ENCODE results near the gene CHTF18. TPM values are rescaled to one million over a fixed set of nuclear protein-coding genes. Genes with fewer than 3 reads are reported as not detected.
"Not testable (repeated sequence)": the region's sequence is repeated elsewhere in the genome, so short reads cannot be mapped to it uniquely, and the experiment has no call there.

CHTF18 gene
- total RNA-seq, 1 experiment from 2014 or later: 30.9 TPM

- H3K4me1 Mint-ChIP-seq (ENCODE audit: insufficient read depth, unreplicated experiment): no peaks in the 10 kb centered on the region
- DNase-seq (ENCODE audit: unreplicated experiment): no peak
- H3K27ac Mint-ChIP-seq (ENCODE audit: low read depth, unreplicated experiment): no peak overlapping the region
- CTCF ChIA-PET: interaction anchor here (0.6 kb wide), 1 partner anchor 783 kb away, joined by 3 read pairs; no protein-coding TSS in a partner anchor
- H3K27me3 Mint-ChIP-seq (ENCODE audit: insufficient read depth, unreplicated experiment): no peaks in the 10 kb centered on the region
- H3K4me3 Mint-ChIP-seq (ENCODE audit: unreplicated experiment): no peak overlapping the region
- POLR2A ChIA-PET: interaction anchor here (0.7 to 3.0 kb wide), 5 partner anchors 8 to 205 kb away, joined by 3 to 23 read pairs (median 3); partner anchors contain the start of gene MSLN
- no TSS peak for BruUV-seq (replicated peaks)
- no peak for TF ChIP-seq CTCF (IDR thresholded peaks at IDR 0.05; ENCODE audit: unreplicated experiment)
- intact Hi-C loops (cut with micrococcal nuclease): no loop called here
- no peaks in the 10 kb centered on the region for H3K9me3 Mint-ChIP-seq (ENCODE audit: unreplicated experiment)
- no peaks in the 10 kb centered on the region for H3K36me3 Mint-ChIP-seq (ENCODE audit: insufficient read depth, unreplicated experiment)
Measured at GRCh38 chr16:774086-775001, 14.1 kb upstream of the CHTF18 start.

- H3K9me3 Mint-ChIP-seq (ENCODE audit: unreplicated experiment): no peaks in the 10 kb centered on the region
- ChIA-PET CTCF (interaction anchor here (0.6 kb wide), 1 partner anchor 783 kb away, joined by 3 read pairs; no protein-coding TSS in a partner anchor), POLR2A (interaction anchor here (0.7 kb wide), 1 partner anchor 8 kb away, joined by 3 read pairs; no protein-coding TSS in a partner anchor)
- intact Hi-C loops (cut with micrococcal nuclease): no loop called here
- no peaks in the 10 kb centered on the region for H3K4me1 Mint-ChIP-seq (ENCODE audit: insufficient read depth, unreplicated experiment)
- H3K36me3 Mint-ChIP-seq (ENCODE audit: insufficient read depth, unreplicated experiment): no peaks in the 10 kb centered on the region
- no peak for TF ChIP-seq CTCF (IDR thresholded peaks at IDR 0.05; ENCODE audit: unreplicated experiment)
- no peak overlapping the region for H3K4me3 Mint-ChIP-seq (ENCODE audit: unreplicated experiment)
- no peak for DNase-seq (ENCODE audit: unreplicated experiment)
- H3K27ac Mint-ChIP-seq (ENCODE audit: low read depth, unreplicated experiment): no peak overlapping the region
- no peaks in the 10 kb centered on the region for H3K27me3 Mint-ChIP-seq (ENCODE audit: insufficient read depth, unreplicated experiment)
- no TSS peak for BruUV-seq (replicated peaks)
Measured at GRCh38 chr16:775236-775796, 13.1 kb upstream of the CHTF18 start.

GRCh38 chr16:776298-776697 lies 12.1 kb upstream of the CHTF18 start:
- intact Hi-C loops (cut with micrococcal nuclease); BruUV-seq (replicated peaks); H3K4me1 Mint-ChIP-seq (ENCODE audit: insufficient read depth, unreplicated experiment); H3K27ac Mint-ChIP-seq (ENCODE audit: low read depth, unreplicated experiment); H3K9me3 Mint-ChIP-seq (ENCODE audit: unreplicated experiment); DNase-seq (ENCODE audit: unreplicated experiment); H3K27me3 Mint-ChIP-seq (ENCODE audit: insufficient read depth, unreplicated experiment); H3K36me3 Mint-ChIP-seq (ENCODE audit: insufficient read depth, unreplicated experiment); H3K4me3 Mint-ChIP-seq (ENCODE audit: unreplicated experiment): not testable (repeated sequence)
- CTCF ChIA-PET: interaction anchor here (0.6 to 0.9 kb wide), 4 partner anchors 9 to 64 kb away, joined by 3 to 5 read pairs (median 3); no protein-coding TSS in a partner anchor
- POLR2A ChIA-PET: interaction anchor here (0.6 to 1.5 kb wide), 10 partner anchors 14 to 140 kb away, joined by 3 to 7 read pairs (median 4); partner anchors contain the start of genes ANTKMT, METTL26 and MSLN

GRCh38 chr16:776824-777223 lies 11.6 kb upstream of the CHTF18 start:
- no peak for DNase-seq (ENCODE audit: unreplicated experiment)
- BruUV-seq (replicated peaks): no TSS peak
- H3K4me1 Mint-ChIP-seq (ENCODE audit: insufficient read depth, unreplicated experiment): no peaks in the 10 kb centered on the region
- H3K27ac Mint-ChIP-seq (ENCODE audit: low read depth, unreplicated experiment): no peak overlapping the region
- H3K27me3 Mint-ChIP-seq (ENCODE audit: insufficient read depth, unreplicated experiment): no peaks in the 10 kb centered on the region
- intact Hi-C loops (cut with micrococcal nuclease): no loop called here
- H3K4me3 Mint-ChIP-seq (ENCODE audit: unreplicated experiment): no peak overlapping the region
- H3K9me3 Mint-ChIP-seq (ENCODE audit: unreplicated experiment): no peaks in the 10 kb centered on the region
- H3K36me3 Mint-ChIP-seq (ENCODE audit: insufficient read depth, unreplicated experiment): no peaks in the 10 kb centered on the region
- ChIA-PET CTCF (interaction anchor here (0.6 to 0.9 kb wide), 3 partner anchors 8 to 64 kb away, joined by 3 to 5 read pairs (median 3); no protein-coding TSS in a partner anchor), POLR2A (interaction anchor here (0.6 to 1.5 kb wide), 10 partner anchors 15 to 141 kb away, joined by 3 to 7 read pairs (median 4); partner anchors contain the start of genes ANTKMT, METTL26 and MSLN)
- no peak for TF ChIP-seq CTCF (IDR thresholded peaks at IDR 0.05; ENCODE audit: unreplicated experiment)
